HG03025 (cell line): ENCODE measurements around the gene CREB5.

Experiments used
- ATAC-seq: cut with Tn5 transposase; IDR thresholded peaks from one replicate; pipeline ENCODE4 v1.9.1; 2021; ENCODE audit warnings: mild to moderate bottlenecking, moderate library complexity; ENCODE audit not compliant: unreplicated experiment, low FRiP score

CREB5 gene

GRCh38 chr7:28626624-28627262 lies 214.4 kb downstream of the CREB5 start:
- no peak for ATAC-seq

- no peak for ATAC-seq
Observed at GRCh38 chr7:28627263-28627653, 214.9 kb downstream of the CREB5 start.

GRCh38 chr7:28627896-28628295 lies 215.6 kb downstream of the CREB5 start:
- no peak for ATAC-seq

DNA sequence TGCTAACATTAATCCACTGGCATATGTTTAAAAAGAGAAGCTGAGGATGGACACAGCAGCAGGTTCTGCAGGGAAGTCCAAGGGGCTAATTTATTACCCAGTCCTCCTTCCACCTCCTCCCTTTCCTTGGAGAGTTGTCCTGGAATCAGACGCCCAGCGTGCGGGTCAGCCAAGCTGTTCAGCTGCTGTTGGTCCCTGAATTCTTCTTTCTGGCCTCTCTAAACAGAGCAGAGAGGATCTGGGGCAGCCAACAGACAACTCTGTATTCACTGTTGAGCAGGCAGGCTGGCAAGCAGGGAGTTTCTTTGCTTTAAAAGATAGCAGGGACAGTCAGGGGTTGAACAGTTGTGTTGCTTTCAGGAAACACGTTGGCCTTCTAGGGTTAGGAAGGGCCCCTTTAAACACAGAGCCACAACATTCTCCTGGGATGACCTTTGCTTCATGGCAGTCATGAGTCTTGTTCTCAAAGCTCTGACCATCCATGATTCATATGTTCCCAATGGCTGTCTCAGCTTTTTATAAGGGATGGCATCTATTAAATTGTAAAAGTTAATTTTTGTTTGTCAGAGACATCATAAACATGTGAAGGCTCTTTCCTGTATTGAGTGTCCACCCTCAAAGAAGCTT lies 217.0 kb downstream of the CREB5 start:
- ATAC-seq, result no peak

GRCh38 chr7:28630350-28630749 lies 218.0 kb downstream of the CREB5 start:
- no peak for ATAC-seq

DNA sequence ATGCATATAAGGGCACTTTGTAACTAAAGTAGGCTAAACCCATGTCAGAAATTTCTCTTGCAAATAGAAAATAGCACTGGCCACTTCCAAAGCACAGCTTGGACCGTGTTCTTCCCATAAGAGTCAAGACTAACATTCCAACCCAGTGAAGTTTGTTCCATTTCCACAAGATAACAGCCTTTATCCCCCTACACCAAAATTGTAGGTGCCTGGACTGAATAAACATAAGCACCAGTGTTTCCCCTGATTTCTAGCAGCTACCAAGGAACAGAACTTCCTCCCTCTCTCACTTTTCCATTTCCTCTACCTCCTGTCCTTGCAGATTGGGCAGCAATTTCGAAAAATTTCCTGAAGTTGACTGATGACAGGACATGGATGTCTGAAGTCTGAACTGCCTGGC lies 219.7 kb downstream of the CREB5 start:
- no peak for ATAC-seq

DNA sequence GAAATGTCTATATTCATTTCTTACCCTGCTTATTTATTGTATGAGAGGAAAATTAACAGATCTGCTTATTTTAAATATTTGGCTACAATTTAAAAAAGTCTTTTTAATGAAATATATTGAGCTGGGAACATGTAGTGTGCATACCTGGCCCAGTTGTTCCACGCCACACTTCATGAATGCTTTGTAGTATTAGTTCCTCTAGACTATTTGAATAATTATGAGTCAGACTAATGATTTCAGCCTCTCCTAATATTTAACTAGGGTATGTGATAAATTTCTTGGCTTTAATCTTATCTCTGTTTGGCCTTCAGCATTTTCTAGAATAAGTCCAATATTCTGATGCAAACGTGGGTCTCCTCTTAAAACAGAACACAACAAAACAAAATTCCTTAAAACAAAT lies 226.6 kb downstream of the CREB5 start:
- no peak for ATAC-seq

DNA sequence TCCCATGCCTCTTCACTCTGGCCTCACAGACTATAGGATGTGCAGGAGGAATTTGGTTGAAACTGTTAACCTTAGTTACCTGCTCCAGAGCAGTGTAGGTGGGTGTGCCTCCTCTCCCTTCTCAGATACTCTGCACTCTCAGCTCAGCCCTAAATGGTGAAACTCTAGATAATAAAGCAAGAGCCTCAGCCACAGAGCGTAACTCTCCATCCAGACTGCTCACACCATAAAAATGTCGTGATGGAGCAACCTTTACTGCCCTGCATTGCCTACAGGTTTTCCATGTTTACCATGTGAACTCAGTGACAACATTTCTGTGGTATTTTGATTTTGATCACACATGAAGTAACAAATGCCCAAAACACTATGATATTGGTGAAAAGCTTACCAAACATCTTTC lies 227.7 kb downstream of the CREB5 start:
- ATAC-seq, result no peak

DNA sequence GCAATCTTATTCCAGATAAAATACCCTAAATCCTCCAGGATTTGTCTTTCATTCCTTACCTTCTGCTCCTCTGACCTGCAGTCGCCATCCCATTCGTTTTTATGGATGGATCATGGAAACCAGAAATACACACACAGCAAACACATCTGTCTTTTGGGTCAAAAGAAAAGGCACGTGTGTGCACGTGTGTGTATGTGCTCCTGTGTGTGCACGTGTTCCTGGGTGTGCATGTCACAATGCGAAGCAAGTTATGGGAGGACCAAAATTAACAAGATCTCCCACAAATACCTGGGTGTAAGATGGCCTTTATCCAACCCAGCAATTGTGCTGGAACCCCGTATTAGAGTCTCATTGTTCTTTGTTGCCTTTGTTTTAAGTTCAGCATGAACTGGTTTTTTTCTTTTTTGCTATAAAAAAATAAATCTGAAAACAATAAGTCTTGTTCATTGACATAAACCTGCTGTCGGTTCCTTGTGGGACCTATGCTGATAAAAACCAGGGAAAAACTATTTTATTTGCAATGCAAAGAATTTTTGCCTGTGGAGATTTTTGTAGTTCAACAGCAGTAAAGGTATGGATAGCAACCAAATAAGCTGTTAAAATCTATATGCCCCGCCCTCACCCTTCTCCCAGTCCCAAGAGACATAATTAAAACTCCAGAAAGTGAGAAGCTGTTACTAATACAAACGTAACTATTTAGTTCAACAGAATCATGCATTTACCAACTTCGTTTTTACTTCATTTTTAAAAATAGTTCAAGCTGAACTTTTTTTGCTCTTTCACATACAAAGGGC lies 229.6 kb downstream of the CREB5 start:
- no peak for ATAC-seq

- no peak for ATAC-seq
Observed at GRCh38 chr7:28643188-28643569, 230.9 kb downstream of the CREB5 start.

- no peak for ATAC-seq
Observed at GRCh38 chr7:28643584-28644340, 231.4 kb downstream of the CREB5 start.

GRCh38 chr7:28645866-28646265 lies 233.5 kb downstream of the CREB5 start:
- ATAC-seq, result no peak

GRCh38 chr7:28646376-28647075 lies 234.2 kb downstream of the CREB5 start:
- no peak for ATAC-seq

DNA sequence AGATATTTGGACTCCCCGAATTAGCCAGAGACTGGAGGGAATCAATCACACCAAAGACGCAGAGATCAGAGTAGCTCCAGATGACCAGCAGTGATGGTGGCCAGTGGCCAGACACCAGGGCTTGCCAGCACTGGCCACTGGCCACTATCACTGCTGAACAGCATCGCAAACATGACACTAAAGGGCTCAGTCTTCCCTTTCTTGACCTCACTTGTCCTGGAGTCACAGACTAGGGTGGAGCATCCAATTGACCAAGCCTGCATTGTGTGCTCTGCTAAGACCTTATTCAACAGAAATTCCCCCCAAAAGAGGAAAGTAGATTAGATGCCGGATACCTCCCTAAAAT lies 234.7 kb downstream of the CREB5 start:
- no peak for ATAC-seq

DNA sequence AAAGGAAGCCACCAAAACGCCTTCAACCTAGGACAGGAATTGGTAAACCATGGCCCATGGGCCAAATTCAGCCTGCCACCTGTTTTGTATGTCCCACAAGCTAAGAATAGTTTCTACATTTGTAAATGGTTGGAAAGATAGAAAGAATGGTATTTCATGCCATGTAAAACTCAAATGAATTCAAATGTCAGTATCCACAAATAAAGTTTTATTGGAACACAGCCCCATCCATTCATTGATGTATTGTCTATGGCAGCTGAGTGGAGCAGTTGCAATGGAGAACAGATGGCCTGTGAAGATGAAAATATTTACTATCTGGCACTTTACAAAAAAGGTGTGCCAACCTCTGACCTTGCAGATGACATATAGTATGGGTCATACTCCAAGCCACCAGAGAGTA lies 236.9 kb downstream of the CREB5 start:
- ATAC-seq, result no peak

- no peak for ATAC-seq
Observed at GRCh38 chr7:28649811-28650210, 237.5 kb downstream of the CREB5 start.

DNA sequence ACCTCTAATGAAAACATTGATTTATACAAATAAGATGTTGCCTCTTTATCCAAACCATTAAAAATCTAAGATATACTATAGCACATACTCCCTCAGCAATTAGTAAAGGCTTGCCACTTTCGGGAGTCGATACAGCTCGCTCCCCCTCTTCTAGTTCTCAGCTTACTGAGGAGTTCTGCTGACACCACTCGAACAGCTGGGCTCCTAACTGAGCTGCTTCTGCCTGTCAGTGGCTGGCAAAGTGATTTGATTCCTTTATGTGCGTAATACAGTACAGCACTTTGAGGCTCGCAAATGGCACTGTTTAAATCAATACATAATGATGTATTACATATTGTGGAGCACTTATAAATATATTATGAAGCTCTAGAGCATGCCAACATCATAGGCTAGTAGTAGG lies 241.8 kb downstream of the CREB5 start:
- no peak for ATAC-seq

- no peak for ATAC-seq
Observed at GRCh38 chr7:28656529-28656928, 244.2 kb downstream of the CREB5 start.

GRCh38 chr7:28658381-28658780 lies 246.1 kb downstream of the CREB5 start:
- no peak for ATAC-seq

GRCh38 chr7:28660132-28660531 lies 247.8 kb downstream of the CREB5 start:
- ATAC-seq, result no peak
